H1 (cell line): Measurements from ENCODE around the gene MAP3K6.
A peak's percentile ranks its signal among the peaks of the same experiment; 100 is the strongest.

ENCODE experiments used
- BRCA1 ChIP-seq: IDR thresholded peaks from 2 replicates; pipeline ENCODE4 v1.6.1; 2012; ENCODE audit warnings: low read depth, low read length, improper control_type of control experiment
- CTCF ChIP-seq, 3 experiments: IDR thresholded peaks; 1 replicate in 2 of 3; 2 replicates in 1 of 3; pipeline versions ENCODE4 v1.5.1 to v1.6.1; 2011; ENCODE audit warnings: low read length in 3 of 3, mild to moderate bottlenecking in 3 of 3, inconsistent platforms in 2 of 3, low read depth in 1 of 3, moderate library complexity in 1 of 3; ENCODE audit not compliant: insufficient read depth in 1 of 3; ENCODE audit errors: control extremely low read depth in 1 of 3
- EGR1 ChIP-seq: IDR thresholded peaks from 2 replicates; pipeline ENCODE4 v1.6.1; 2011; ENCODE audit warnings: low read depth, low read length, borderline replicate concordance
- EZH2 ChIP-seq: fragments of 200-600 bp; sonication (generic); IDR thresholded peaks from 2 replicates; pipeline ENCODE4 v1.7.1; 2012; ENCODE audit warnings: low read depth, mild to moderate bottlenecking, moderate library complexity, low read length, inconsistent platforms; ENCODE audit not compliant: severe bottlenecking
- GABPA ChIP-seq: IDR thresholded peaks from 2 replicates; pipeline ENCODE4 v1.6.1; 2011; ENCODE audit warnings: mild to moderate bottlenecking, low read length, moderate library complexity, borderline replicate concordance; ENCODE audit not compliant: insufficient read depth
- HDAC2 ChIP-seq, 2 experiments: fragments of 300-600 bp in 1 of 2; sonication (generic) in 1 of 2; IDR thresholded peaks; 2 replicates each; pipeline ENCODE4 v1.6.1; 2011 to 2012; ENCODE audit warnings: low read depth in 2 of 2, low read length in 2 of 2, mild to moderate bottlenecking in 2 of 2, moderate library complexity in 2 of 2, borderline replicate concordance in 1 of 2, inconsistent platforms in 1 of 2
- MAX ChIP-seq: IDR thresholded peaks from 2 replicates; pipeline ENCODE4 v1.6.1; 2012; ENCODE audit warnings: inconsistent platforms
- NRF1 ChIP-seq: IDR thresholded peaks from 2 replicates; pipeline ENCODE4 v1.6.1; 2011; ENCODE audit warnings: mild to moderate bottlenecking, low read depth, low read length, improper control_type of control experiment
- PHF8 ChIP-seq: fragments of 200-600 bp; sonication (generic); conservative IDR thresholded peaks from 2 replicates; pipeline ENCODE4 v1.7.1; 2012; ENCODE audit warnings: low read depth, mild to moderate bottlenecking, inconsistent platforms, low read length, moderate library complexity
- POLR2AphosphoS5 ChIP-seq: IDR thresholded peaks from 2 replicates; pipeline ENCODE4 v1.6.1; 2011; ENCODE audit warnings: low read depth, low read length
- TBP ChIP-seq: IDR thresholded peaks from 2 replicates; pipeline ENCODE4 v1.6.1; 2011; ENCODE audit warnings: low read depth, low read length, improper control_type of control experiment

GRCh38 chr1:27392778-27393635 lies 26.2 kb upstream of the MAP3K6 start:
- no peak for TF ChIP-seq BRCA1
- peak in 2 of 3 experiments; percentile 14 to 34; a peak in 2 of 4 replicates for TF ChIP-seq CTCF (IDR thresholded peaks at IDR 0.05; ENCODE audit: control extremely low read depth in 1 of 3, insufficient read depth in 1 of 3, low read depth in 1 of 3, low read length in 3 of 3)
- TF ChIP-seq MAX, result no peak
- TF ChIP-seq EGR1, result no peak
- no peak for TF ChIP-seq TBP
- no peak for TF ChIP-seq NRF1
- no peak for TF ChIP-seq EZH2
- no peak for TF ChIP-seq GABPA
- TF ChIP-seq HDAC2 (IDR thresholded peaks at IDR 0.05; ENCODE audit: borderline replicate concordance in 1 of 2, low read depth in 2 of 2, low read length in 2 of 2), result no peak
- TF ChIP-seq PHF8, result peak; percentile 28; the same call in 1 of the 2 replicates
- TF ChIP-seq POLR2AphosphoS5, result no peak
